Inferior parietal cortex (tissue), 1 donor: ENCODE data around the gene FRAT2.
"Not testable (repeated sequence)": the region's sequence is repeated elsewhere in the genome, so short reads cannot be mapped to it uniquely, and the experiment has no call there.

Source experiments
- DNase-seq: peaks from one replicate; pipeline ENCODE4 v3.0.0-alpha.2; 2016; ENCODE audit errors: extremely low spot score

The FRAT2 gene

GRCh38 chr10:97291357-97292096 is 43.0 kb downstream of the FRAT2 start:
- DNase-seq = peak; percentile 69

GRCh38 chr10:97290576-97291356 is 43.8 kb downstream of the FRAT2 start:
- not testable (repeated sequence) for DNase-seq

GRCh38 chr10:97290076-97290475 is 44.5 kb downstream of the FRAT2 start:
- DNase-seq = not testable (repeated sequence)
